Activated T-helper 2 cell treated with anti-CD3 and anti-CD28 coated beads, Interferon-gamma antibody, Interleukin-2, Interleukin-4, amounts not matched to agents 10 μg/mL and 5 μg/mL and 100 μg/mL, durations not matched to agents 14 hours and 24 hours and 36 hours (primary cell): ENCODE data around the gene INSM2. TPM values are rescaled to one million over a fixed set of nuclear protein-coding genes. Genes with fewer than 3 reads are reported as not detected.

ENCODE experiments used
- DNase-seq: peaks from one replicate; pipeline ENCODE4 v3.0.0; 2021; ENCODE audit warnings: low spot score
- H3K27ac Mint-ChIP-seq: one replicate; pipeline ENCODE4 v1.8.0; 2021; ENCODE audit warnings: mixed read lengths
- H3K27me3 Mint-ChIP-seq: one replicate; pipeline ENCODE4 v1.8.0; 2021; ENCODE audit warnings: low read depth, mixed read lengths
- H3K36me3 Mint-ChIP-seq: one replicate; pipeline ENCODE4 v1.8.0; 2021; ENCODE audit warnings: low read depth, mixed read lengths
- H3K4me1 Mint-ChIP-seq: one replicate; pipeline ENCODE4 v1.8.0; 2021; ENCODE audit warnings: low read depth, mixed read lengths
- H3K4me3 Mint-ChIP-seq: one replicate; pipeline ENCODE4 v1.8.0; 2021; ENCODE audit warnings: low read depth, mild to moderate bottlenecking, moderate library complexity, mixed read lengths
- H3K9me3 Mint-ChIP-seq: one replicate; pipeline ENCODE4 v1.8.0; 2021; ENCODE audit warnings: mixed read lengths
- intact Hi-C: fragments of 100-400 bp; cut with micrococcal nuclease; formaldehyde crosslinking; loops from one replicate; pipeline ENCODE4 v1.15.1; 2023
- total RNA-seq: library from RNA; stranded (reverse); gene quantifications from 2 replicates; pipeline ENCODE4 v1.2.3, GENCODE V29; 2022

Gene INSM2
- total RNA-seq, 1 donor from 2014 or later = not detected

GRCh38 chr14:35557221-35557747 lies 23.3 kb downstream of the INSM2 start:
- Mint-ChIP-seq H3K27me3 (no peaks in the 10 kb centered on the region), H3K4me1 (no peaks in the 10 kb centered on the region), H3K27ac (no peak overlapping the region), H3K9me3 (no peaks in the 10 kb centered on the region), H3K36me3 (no peaks in the 10 kb centered on the region), H3K4me3 (no peak overlapping the region)
- no peak for DNase-seq
- intact Hi-C loops = no loop called here

GRCh38 chr14:35558680-35559079 lies 24.7 kb downstream of the INSM2 start:
- Mint-ChIP-seq H3K4me1 (no peaks in the 10 kb centered on the region), H3K27me3 (no peaks in the 10 kb centered on the region), H3K4me3 (no peak overlapping the region), H3K9me3 (no peaks in the 10 kb centered on the region), H3K36me3 (no peaks in the 10 kb centered on the region), H3K27ac (no peak overlapping the region)
- DNase-seq = no peak
- intact Hi-C loops = no loop called here

GRCh38 chr14:35565871-35566464 lies 32.0 kb downstream of the INSM2 start:
- no peaks in the 10 kb centered on the region for H3K36me3 Mint-ChIP-seq
- H3K27me3 Mint-ChIP-seq = no peaks in the 10 kb centered on the region
- H3K4me3 Mint-ChIP-seq = no peak overlapping the region

GRCh38 chr14:35571598-35571997 lies 37.6 kb downstream of the INSM2 start:
- DNase-seq = no peak
- H3K9me3 Mint-ChIP-seq = no peaks in the 10 kb centered on the region
- no peaks in the 10 kb centered on the region for H3K27me3 Mint-ChIP-seq
- intact Hi-C loops = no loop called here
- no peak overlapping the region for H3K27ac Mint-ChIP-seq
- no peaks in the 10 kb centered on the region for H3K4me1 Mint-ChIP-seq
- H3K4me3 Mint-ChIP-seq = no peak overlapping the region
- H3K36me3 Mint-ChIP-seq = no peaks in the 10 kb centered on the region

More at GRCh38 chr14:35565871-35566464, 32.0 kb downstream of the INSM2 start:
- DNase-seq = no peak
- intact Hi-C loops = no loop called here
- no peaks in the 10 kb centered on the region for H3K9me3 Mint-ChIP-seq
- no peak overlapping the region for H3K27ac Mint-ChIP-seq
- no peaks in the 10 kb centered on the region for H3K4me1 Mint-ChIP-seq

GRCh38 chr14:35573911-35574310 lies 39.9 kb downstream of the INSM2 start:
- H3K4me1 Mint-ChIP-seq = no peaks in the 10 kb centered on the region
- no peak for DNase-seq
- H3K27ac Mint-ChIP-seq = no peak overlapping the region
- intact Hi-C loops = no loop called here
- no peaks in the 10 kb centered on the region for H3K9me3 Mint-ChIP-seq
- H3K27me3 Mint-ChIP-seq = no peaks in the 10 kb centered on the region
- no peaks in the 10 kb centered on the region for H3K36me3 Mint-ChIP-seq
- no peak overlapping the region for H3K4me3 Mint-ChIP-seq

- H3K4me3 Mint-ChIP-seq = no peak overlapping the region
- no peaks in the 10 kb centered on the region for H3K36me3 Mint-ChIP-seq
- peaks cover 3% of the 10 kb centered on the region for H3K4me1 Mint-ChIP-seq
- H3K27ac Mint-ChIP-seq = no peak overlapping the region
- H3K27me3 Mint-ChIP-seq = no peaks in the 10 kb centered on the region
- intact Hi-C loops = no loop called here
- no peak for DNase-seq
- no peaks in the 10 kb centered on the region for H3K9me3 Mint-ChIP-seq
Measured at GRCh38 chr14:35576260-35576659, 42.3 kb downstream of the INSM2 start.

GRCh38 chr14:35576856-35577255 lies 42.9 kb downstream of the INSM2 start:
- no peaks in the 10 kb centered on the region for H3K9me3 Mint-ChIP-seq

GRCh38 chr14:35578135-35578534 lies 44.2 kb downstream of the INSM2 start:
- no peak overlapping the region for H3K27ac Mint-ChIP-seq
- peaks cover 4% of the 10 kb centered on the region for H3K36me3 Mint-ChIP-seq
- intact Hi-C loops = no loop called here
- no peaks in the 10 kb centered on the region for H3K9me3 Mint-ChIP-seq
- DNase-seq = no peak
- no peak overlapping the region for H3K4me3 Mint-ChIP-seq
- H3K4me1 Mint-ChIP-seq = peaks cover 3% of the 10 kb centered on the region
- H3K27me3 Mint-ChIP-seq = no peaks in the 10 kb centered on the region

More at GRCh38 chr14:35576856-35577255, 42.9 kb downstream of the INSM2 start:
- H3K4me3 Mint-ChIP-seq = no peak overlapping the region
- H3K27me3 Mint-ChIP-seq = no peaks in the 10 kb centered on the region
- DNase-seq = no peak
- intact Hi-C loops = no loop called here
- H3K4me1 Mint-ChIP-seq = peaks cover 3% of the 10 kb centered on the region
- no peak overlapping the region for H3K27ac Mint-ChIP-seq
- no peaks in the 10 kb centered on the region for H3K36me3 Mint-ChIP-seq

- Mint-ChIP-seq H3K4me3 (no peak overlapping the region), H3K36me3 (peaks cover 4% of the 10 kb centered on the region), H3K9me3 (no peaks in the 10 kb centered on the region), H3K4me1 (peaks cover 3% of the 10 kb centered on the region), H3K27me3 (no peaks in the 10 kb centered on the region), H3K27ac (no peak overlapping the region)
- intact Hi-C loops = no loop called here
- DNase-seq = no peak
Measured at GRCh38 chr14:35578639-35579038, 44.7 kb downstream of the INSM2 start.

Other genes starting within 250 kb of the INSM2 start
- gene PSMA6, start 241.8 kb upstream of the INSM2 start, total RNA-seq = 396 and 397 TPM in 2 replicates
- 386 and 390 TPM in 2 replicates for gene NFKBIA, start 129.4 kb upstream of the INSM2 start, total RNA-seq